ENCODE measurements around the gene WBP2. TPM values are rescaled to one million over a fixed set of nuclear protein-coding genes. Genes with fewer than 3 reads are reported as not detected.

The WBP2 gene
- total and polyA plus RNA-seq, 2 of the 13 experiments (the other 11 are each of a cell fraction or from before 2014, with no cell fraction given): 29.2 to 29.5 TPM

- TF ChIP-seq TARDBP (CRISPR knock-in tag; IDR thresholded peaks at IDR 0.05): no peak
- peak; percentile 94 for TF ChIP-seq ZNF883 (CRISPR knock-in tag; IDR thresholded peaks at IDR 0.05; ENCODE audit: not compliant biosample characterization)
- no peak; the same call in 1 of the 2 replicates for TF ChIP-seq CBX5 (CRISPR knock-in tag; IDR thresholded peaks at IDR 0.05; ENCODE audit: borderline replicate concordance)
- TF ChIP-seq CENPX (CRISPR knock-in tag; IDR thresholded peaks at IDR 0.05): no peak
- TF ChIP-seq DNMT3B (CRISPR knock-in tag; conservative IDR thresholded peaks at IDR 0.05): no peak
- TF ChIP-seq ZNF781 (CRISPR knock-in tag; IDR thresholded peaks at IDR 0.05; ENCODE audit: borderline replicate concordance, not compliant biosample characterization): no peak
- TF ChIP-seq ZNF550 (CRISPR knock-in tag; IDR thresholded peaks at IDR 0.05; ENCODE audit: borderline replicate concordance): peak; percentile 84; the same call in 1 of the 2 replicates
- TF ChIP-seq PCBP2 (optimal IDR thresholded peaks at IDR 0.05; ENCODE audit: low read depth, low read length, poor library complexity, severe bottlenecking): no peak
These were observed 22.6 kb upstream of the WBP2 start (continued) for GRCh38 chr17:75877752-75878173.

- TSS peak; percentile 72 for BruUV-seq (replicated peaks)
- H3K9ac ChIP-seq (ENCODE audit: insufficient read depth, low read depth, low read length): peak overlapping the region; percentile 97
- no peaks in the 10 kb centered on the region; the same call in 1 of the 2 replicates for H4K20me1 ChIP-seq (ENCODE audit: insufficient read depth, low read length)
- peak overlapping the region; percentile 99 for H3K27ac ChIP-seq (ENCODE audit: extremely low read length, insufficient read depth, low read length)
- POLR2A ChIA-PET: interaction anchor here (0.6 to 13.8 kb wide), 28 partner anchors 10 to 388 kb away, joined by 3 to 454 read pairs (median 8); partner anchors contain the start of genes ACOX1, CDK3, FBF1 and GALK1
- intact Hi-C loops (cut with micrococcal nuclease; ENCODE audit: unreplicated experiment): loop anchor here (1.0 to 2.0 kb wide), 2 partner anchors 14 to 22 kb away; partner anchors contain the start of gene WBP2
- in situ Hi-C loops (cut with HindIII; ENCODE audit: extremely low pct_ligation_motif_present, low pct_unique_long_range_greater_than_20kb): no loop called here
- H3K4me3 ChIP-seq (replicated peaks in 1 of 3; ENCODE audit: insufficient read depth in 1 of 3, low read depth in 2 of 3, low read length in 3 of 3): peak overlapping the region; percentile 71 to 84 (median 84)
- H3K36me3 ChIP-seq (replicated peaks in 1 of 2; ENCODE audit: control insufficient read depth in 1 of 2, insufficient read depth in 2 of 2, low read length in 2 of 2): peaks cover 3 to 18% of the 10 kb centered on the region in 2 experiments; a peak in 4 of 5 replicates
- DNase-seq (ENCODE audit: low spot score) (peak; percentile 74), FAIRE-seq (no peak), ATAC-seq (peak; percentile 12)
- under 1% methylated on average over 39 of the region's 41 CpGs for WGBS (ENCODE audit: low lambda C conversion rate)
- H3K79me2 ChIP-seq (ENCODE audit: insufficient read depth, low read length): peaks cover 21% of the 10 kb centered on the region
- H3K4me1 ChIP-seq (ENCODE audit: insufficient read depth, low read length): peaks cover 52% of the 10 kb centered on the region
- H3K4me2 ChIP-seq (ENCODE audit: low read depth, low read length): peak overlapping the region; percentile 98
- no peaks in the 10 kb centered on the region for H3K27me3 ChIP-seq (ENCODE audit: control insufficient read depth in 1 of 2, insufficient read depth in 2 of 2, low read length in 2 of 2)
- no peaks in the 10 kb centered on the region for H3K9me3 ChIP-seq (ENCODE audit: low read length)
- CTCF ChIA-PET (ENCODE audit: low intra/inter-chr PET ratio, low total read pairs): interaction anchor here (1.1 to 1.7 kb wide), 5 partner anchors 15 to 29 kb away, joined by 3 to 5 read pairs (median 4); partner anchors contain the start of gene TRIM65
- no peak overlapping the region for H2AFZ ChIP-seq (ENCODE audit: low read length)
- no peak; the same call in 1 of the 2 replicates for TF ChIP-seq SALL1 (CRISPR knock-in tag; IDR thresholded peaks at IDR 0.05)
- 0 out of 2 replicates have a peak, but pooled peaks have one; percentile 10 for TF ChIP-seq ZFP1 (CRISPR knock-in tag; IDR thresholded peaks at IDR 0.05)
- 0 out of 2 replicates have a peak, but pooled peaks have one; percentile 95 for TF ChIP-seq CAMTA2 (CRISPR knock-in tag; IDR thresholded peaks at IDR 0.05; ENCODE audit: borderline replicate concordance)
- TF ChIP-seq ZNF607 (CRISPR knock-in tag; IDR thresholded peaks at IDR 0.05; ENCODE audit: borderline replicate concordance): no peak; the same call in none of the 2 replicates
- TF ChIP-seq PATZ1 (CRISPR knock-in tag; IDR thresholded peaks at IDR 0.05): peak; percentile 87
- TF ChIP-seq CERS6 (CRISPR knock-in tag; IDR thresholded peaks at IDR 0.05): no peak
- TF ChIP-seq FOXC1 (CRISPR knock-in tag; IDR thresholded peaks at IDR 0.05; ENCODE audit: borderline replicate concordance): peak; percentile 12; the same call in 1 of the 2 replicates
- TF ChIP-seq ATF7 (IDR thresholded peaks at IDR 0.05): no peak
- TF ChIP-seq ATF7 (CRISPR knock-in tag; IDR thresholded peaks at IDR 0.05): no peak; the same call in 1 of the 2 replicates
- TF ChIP-seq ZFP36L1 (CRISPR knock-in tag; IDR thresholded peaks at IDR 0.05): no peak
- TF ChIP-seq PITX1 (CRISPR knock-in tag; IDR thresholded peaks at IDR 0.05): peak; percentile 46; the same call in 1 of the 2 replicates
- TF ChIP-seq SKI (IDR thresholded peaks at IDR 0.05; ENCODE audit: partially characterized antibody): no peak
These were observed 22.0 kb upstream of the WBP2 start for GRCh38 chr17:75876938-75877751.

Data from HepG2 (cell line).